ENCODE measurements around the gene MTG2. TPM values are rescaled to one million over a fixed set of nuclear protein-coding genes. Genes with fewer than 3 reads are reported as not detected.

The MTG2 gene
- total RNA-seq, 1 donor from 2014 or later: 32.9 TPM

DNA sequence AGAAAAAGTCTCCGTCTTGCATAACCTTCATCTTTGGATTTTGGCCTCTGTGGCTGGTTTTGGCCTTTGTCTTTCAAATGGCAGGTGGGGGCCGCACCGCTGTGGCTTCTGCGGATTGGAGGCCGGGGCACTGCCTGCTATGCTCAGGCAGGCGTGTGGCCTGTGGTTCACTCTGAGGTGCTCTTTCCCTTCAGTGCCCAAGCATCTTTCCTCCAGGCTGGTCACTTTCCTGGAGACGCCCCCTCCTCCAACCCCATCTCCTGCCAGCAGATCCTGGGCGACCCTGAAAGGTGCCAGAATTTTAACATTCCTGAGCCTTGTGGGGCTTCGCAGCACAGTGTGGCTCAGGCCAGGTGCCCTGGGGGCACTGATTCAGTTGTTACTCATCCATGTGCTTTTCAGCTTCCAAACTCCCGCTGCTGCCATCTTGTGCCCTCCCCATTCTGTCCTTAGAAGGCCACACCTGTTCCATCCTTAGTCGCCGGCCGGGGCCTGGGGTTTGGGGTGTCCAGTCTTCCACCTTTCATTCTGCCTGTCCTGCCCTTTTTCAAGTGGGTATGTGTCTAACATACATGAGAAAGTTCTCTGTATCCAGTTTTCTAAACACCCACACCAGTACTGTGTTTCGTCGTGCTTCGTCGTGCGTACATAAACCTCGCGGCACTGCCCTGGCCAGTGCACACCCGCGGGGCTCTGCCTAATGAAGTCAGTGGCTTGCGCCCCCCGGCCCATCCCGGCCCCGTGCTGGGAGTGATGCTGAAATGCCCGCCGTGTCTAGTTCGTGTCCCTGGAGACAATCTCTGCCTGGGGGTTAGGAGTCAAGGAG lies 27.2 kb upstream of the MTG2 start:
- Mint-ChIP-seq H3K36me3 (ENCODE audit: low read depth) (peaks cover 24% of the 10 kb centered on the region), H3K27me3 (ENCODE audit: low read depth) (no peaks in the 10 kb centered on the region), H3K9me3 (no peaks in the 10 kb centered on the region), H3K4me1 (peaks cover 10% of the 10 kb centered on the region), H3K27ac (ENCODE audit: unreplicated experiment) (no peak overlapping the region), H3K4me3 (no peak overlapping the region)
- DNase-seq (ENCODE audit: low read depth, low spot score): no peak
- no peak for TF ChIP-seq CTCF (conservative IDR thresholded peaks at IDR 0.05)

GRCh38 chr20:62156254-62156556 lies 26.6 kb upstream of the MTG2 start:
- Mint-ChIP-seq H3K9me3 (no peaks in the 10 kb centered on the region), H3K4me3 (no peak overlapping the region), H3K4me1 (peaks cover 10% of the 10 kb centered on the region), H3K27me3 (ENCODE audit: low read depth) (no peaks in the 10 kb centered on the region), H3K27ac (ENCODE audit: unreplicated experiment) (no peak overlapping the region), H3K36me3 (ENCODE audit: low read depth) (peaks cover 24% of the 10 kb centered on the region)
- TF ChIP-seq CTCF (conservative IDR thresholded peaks at IDR 0.05): no peak
- no peak for DNase-seq (ENCODE audit: low read depth, low spot score)

DNA sequence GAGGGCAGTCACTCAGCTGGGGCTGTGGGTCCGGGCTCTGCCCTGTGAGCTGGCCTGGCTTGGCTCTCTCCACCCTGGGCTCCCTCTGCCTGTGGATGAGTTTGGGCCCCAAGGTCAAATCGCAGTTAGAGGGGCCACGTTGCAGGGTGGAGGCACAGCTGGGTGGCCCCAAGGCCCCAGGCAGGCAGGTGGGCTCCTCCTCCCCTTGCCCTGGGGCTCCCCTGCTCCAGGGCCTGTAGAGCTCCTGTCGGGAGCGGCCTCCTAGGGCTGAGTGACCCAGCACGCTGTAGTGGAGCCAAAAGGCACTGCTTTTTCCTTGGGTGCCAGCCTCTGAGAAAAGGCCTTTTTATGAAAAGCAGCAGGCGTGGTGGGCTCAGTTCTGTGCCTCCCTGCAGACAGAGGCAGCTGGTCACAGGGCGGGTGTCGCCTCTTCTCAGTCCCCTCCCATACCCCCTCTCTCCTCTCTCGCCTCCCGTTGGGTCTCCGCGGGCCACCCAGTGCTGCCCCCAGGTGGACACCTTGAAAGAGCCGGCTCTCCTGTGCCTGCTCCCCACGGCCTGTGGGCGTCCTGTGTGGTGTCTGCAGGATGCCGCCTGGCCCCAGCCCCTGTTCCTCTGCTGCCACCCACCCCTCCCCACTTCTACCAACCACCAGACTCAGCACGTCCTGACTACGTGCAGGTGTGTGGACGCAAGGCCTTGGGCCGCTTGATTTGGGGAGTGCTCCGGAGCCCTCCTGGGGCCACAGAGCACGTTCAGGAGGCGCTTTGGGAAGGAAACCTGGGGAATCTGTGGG lies 26.0 kb upstream of the MTG2 start:
- Mint-ChIP-seq H3K27me3 (ENCODE audit: low read depth) (no peaks in the 10 kb centered on the region), H3K4me3 (no peak overlapping the region), H3K36me3 (ENCODE audit: low read depth) (peaks cover 24% of the 10 kb centered on the region), H3K4me1 (peaks cover 10% of the 10 kb centered on the region), H3K27ac (ENCODE audit: unreplicated experiment) (no peak overlapping the region), H3K9me3 (no peaks in the 10 kb centered on the region)
- DNase-seq (ENCODE audit: low read depth, low spot score): peak; percentile 72
- peak; percentile 73 for TF ChIP-seq CTCF (conservative IDR thresholded peaks at IDR 0.05)

- Mint-ChIP-seq H3K27me3 (ENCODE audit: low read depth) (no peaks in the 10 kb centered on the region), H3K27ac (ENCODE audit: unreplicated experiment) (no peak overlapping the region), H3K4me3 (no peak overlapping the region), H3K36me3 (ENCODE audit: low read depth) (peaks cover 19% of the 10 kb centered on the region), H3K4me1 (peaks cover 7% of the 10 kb centered on the region), H3K9me3 (no peaks in the 10 kb centered on the region)
- no peak for DNase-seq (ENCODE audit: low read depth, low spot score)
- TF ChIP-seq CTCF (conservative IDR thresholded peaks at IDR 0.05): no peak
These were observed 25.3 kb upstream of the MTG2 start for GRCh38 chr20:62157387-62158087.

GRCh38 chr20:62158088-62158400 lies 24.8 kb upstream of the MTG2 start:
- no peak for TF ChIP-seq CTCF (conservative IDR thresholded peaks at IDR 0.05)
- DNase-seq (ENCODE audit: low read depth, low spot score): no peak
- H3K4me1 Mint-ChIP-seq: peaks cover 7% of the 10 kb centered on the region
- no peaks in the 10 kb centered on the region for H3K27me3 Mint-ChIP-seq (ENCODE audit: low read depth)
- H3K4me3 Mint-ChIP-seq: no peak overlapping the region
- peaks cover 14% of the 10 kb centered on the region for H3K36me3 Mint-ChIP-seq (ENCODE audit: low read depth)
- no peaks in the 10 kb centered on the region for H3K9me3 Mint-ChIP-seq
- no peak overlapping the region for H3K27ac Mint-ChIP-seq (ENCODE audit: unreplicated experiment)
